Measurements from ENCODE around the gene SYNE1. TPM values are rescaled to one million over a fixed set of nuclear protein-coding genes. Genes with fewer than 3 reads are reported as not detected.

SYNE1 gene
- total RNA-seq, 1 experiment from 2014 or later = 3.0 TPM

DNA sequence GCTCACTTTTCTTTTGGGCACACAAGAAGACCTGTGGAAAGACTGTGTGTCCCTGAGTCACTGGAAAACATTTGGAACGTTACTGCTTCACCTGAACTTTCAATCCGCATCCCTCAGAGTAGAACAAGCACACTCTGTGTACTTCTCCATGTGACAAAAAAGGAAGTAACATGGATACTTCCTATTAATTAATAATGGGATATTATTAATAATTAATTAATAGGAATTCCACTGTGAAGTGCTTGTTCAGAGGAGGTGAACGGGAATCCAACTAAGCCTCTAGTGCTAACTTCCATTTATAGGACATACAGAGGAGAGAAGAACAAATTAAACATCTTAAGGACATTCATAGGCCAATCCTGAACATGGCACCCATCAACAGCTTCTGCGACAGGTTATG, 407.8 kb downstream of the SYNE1 start:
- no peaks in the 10 kb centered on the region for H3K79me1 ChIP-seq (ENCODE audit: insufficient read depth, low read depth, low read length, poor library complexity, severe bottlenecking)
- no peak overlapping the region for H2AK5ac ChIP-seq (ENCODE audit: insufficient read length, low read length)
- no peak overlapping the region for H4K91ac ChIP-seq (ENCODE audit: insufficient read length, low read depth, low read length)
- no peaks in the 10 kb centered on the region for H3K4me1 Mint-ChIP-seq
- H2BK20ac ChIP-seq (ENCODE audit: low read depth, low read length, poor library complexity, severe bottlenecking) = no peak overlapping the region
- H3K4me2 ChIP-seq (ENCODE audit: insufficient read depth, insufficient read length, low read length) = no peak overlapping the region
- H3K79me2 ChIP-seq (ENCODE audit: insufficient read depth, low read length) = no peaks in the 10 kb centered on the region
- no peaks in the 10 kb centered on the region for H3K36me3 Mint-ChIP-seq (ENCODE audit: insufficient read depth in 1 of 3, low read depth in 3 of 3)
- H4K8ac ChIP-seq (replicated peaks; ENCODE audit: insufficient read length, low read depth, low read length) = no peak overlapping the region
- no peaks in the 10 kb centered on the region for H3K4me1 ChIP-seq (ENCODE audit: insufficient read depth, low read length)
- no peak overlapping the region for H2BK15ac ChIP-seq (ENCODE audit: low read depth, low read length)
- H3K27me3 ChIP-seq (ENCODE audit: insufficient read depth, low read length) = no peaks in the 10 kb centered on the region; the same call in 1 of the 2 replicates
- no peak overlapping the region for H4K5ac ChIP-seq (ENCODE audit: insufficient read length, low read depth, low read length)
- H3K9me3 Mint-ChIP-seq = no peaks in the 10 kb centered on the region
- no CpG with 5 or more reads among the region's 4 CpGs for WGBS (ENCODE audit: extremely low coverage, insufficient read length, low lambda C conversion rate)
- no peaks in the 10 kb centered on the region for H3K23me2 ChIP-seq (ENCODE audit: insufficient read length, low read depth, low read length, poor library complexity, severe bottlenecking)
- H3T11ph ChIP-seq (ENCODE audit: low read length) = no peak overlapping the region
- H3K56ac ChIP-seq (ENCODE audit: insufficient read length, low read depth, low read length) = no peak overlapping the region
- TF ChIP-seq, protein P1, sequence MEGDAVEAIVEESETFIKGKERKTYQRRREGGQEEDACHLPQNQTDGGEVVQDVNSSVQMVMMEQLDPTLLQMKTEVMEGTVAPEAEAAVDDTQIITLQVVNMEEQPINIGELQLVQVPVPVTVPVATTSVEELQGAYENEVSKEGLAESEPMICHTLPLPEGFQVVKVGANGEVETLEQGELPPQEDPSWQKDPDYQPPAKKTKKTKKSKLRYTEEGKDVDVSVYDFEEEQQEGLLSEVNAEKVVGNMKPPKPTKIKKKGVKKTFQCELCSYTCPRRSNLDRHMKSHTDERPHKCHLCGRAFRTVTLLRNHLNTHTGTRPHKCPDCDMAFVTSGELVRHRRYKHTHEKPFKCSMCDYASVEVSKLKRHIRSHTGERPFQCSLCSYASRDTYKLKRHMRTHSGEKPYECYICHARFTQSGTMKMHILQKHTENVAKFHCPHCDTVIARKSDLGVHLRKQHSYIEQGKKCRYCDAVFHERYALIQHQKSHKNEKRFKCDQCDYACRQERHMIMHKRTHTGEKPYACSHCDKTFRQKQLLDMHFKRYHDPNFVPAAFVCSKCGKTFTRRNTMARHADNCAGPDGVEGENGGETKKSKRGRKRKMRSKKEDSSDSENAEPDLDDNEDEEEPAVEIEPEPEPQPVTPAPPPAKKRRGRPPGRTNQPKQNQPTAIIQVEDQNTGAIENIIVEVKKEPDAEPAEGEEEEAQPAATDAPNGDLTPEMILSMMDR (conservative IDR thresholded peaks at IDR 0.05) = no peak
- H2BK120ac ChIP-seq (ENCODE audit: low read depth, low read length, poor library complexity, severe bottlenecking) = no peak overlapping the region
- no peak overlapping the region for H3K18ac ChIP-seq (ENCODE audit: insufficient read length, low read depth, low read length)
- H3K9ac ChIP-seq (ENCODE audit: extremely low read depth, insufficient read length, low read length) = no peak overlapping the region
- no peaks in the 10 kb centered on the region for H3K9me3 ChIP-seq (ENCODE audit: control insufficient read depth, low read depth, low read length)
- H3K27ac ChIP-seq (ENCODE audit: insufficient read length, low read depth, low read length) = no peak overlapping the region
- H2AFZ ChIP-seq (ENCODE audit: low read length) = no peak overlapping the region
- no peak overlapping the region for H2BK12ac ChIP-seq (ENCODE audit: insufficient read length, low read depth, low read length)
- no peak overlapping the region for H3K4ac ChIP-seq (ENCODE audit: low read depth, low read length)
- no peak overlapping the region for H2BK5ac ChIP-seq (ENCODE audit: insufficient read length, low read length)
- H3K23ac ChIP-seq (ENCODE audit: insufficient read length, low read depth, low read length) = no peak overlapping the region
- no peaks in the 10 kb centered on the region for H4K20me1 ChIP-seq (ENCODE audit: control insufficient read depth, insufficient read depth, insufficient read length)
- DNase-seq = no peak
- no peak overlapping the region for H3K27ac Mint-ChIP-seq
- no peak overlapping the region for H3K4me3 Mint-ChIP-seq
- H3K14ac ChIP-seq (ENCODE audit: insufficient read depth, low read length) = no peak overlapping the region
- no peaks in the 10 kb centered on the region for H3K27me3 Mint-ChIP-seq (ENCODE audit: low read depth)
